Measurements from ENCODE around the gene ZNF583.

DNA sequence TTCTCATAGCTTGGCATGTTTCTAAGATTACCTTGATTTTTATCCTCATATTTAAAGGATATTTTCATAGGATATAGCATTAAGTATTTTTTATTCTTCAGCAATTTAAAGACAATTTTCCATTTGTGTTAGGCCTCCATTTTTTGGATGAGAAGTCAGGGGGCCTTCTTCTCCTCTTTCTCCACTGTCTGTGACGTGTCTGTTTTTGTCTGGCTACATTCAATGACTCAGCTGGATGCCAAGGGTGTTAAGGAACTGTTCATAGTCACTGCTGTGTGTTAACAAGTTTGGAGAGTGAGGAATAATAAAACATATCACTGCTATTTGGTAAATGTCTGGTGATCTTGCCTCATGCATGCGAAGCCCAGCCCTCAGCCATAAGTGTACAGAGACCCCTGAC lies 47.2 kb upstream of the ZNF583 start:
- TF ChIP-seq, protein P1, sequence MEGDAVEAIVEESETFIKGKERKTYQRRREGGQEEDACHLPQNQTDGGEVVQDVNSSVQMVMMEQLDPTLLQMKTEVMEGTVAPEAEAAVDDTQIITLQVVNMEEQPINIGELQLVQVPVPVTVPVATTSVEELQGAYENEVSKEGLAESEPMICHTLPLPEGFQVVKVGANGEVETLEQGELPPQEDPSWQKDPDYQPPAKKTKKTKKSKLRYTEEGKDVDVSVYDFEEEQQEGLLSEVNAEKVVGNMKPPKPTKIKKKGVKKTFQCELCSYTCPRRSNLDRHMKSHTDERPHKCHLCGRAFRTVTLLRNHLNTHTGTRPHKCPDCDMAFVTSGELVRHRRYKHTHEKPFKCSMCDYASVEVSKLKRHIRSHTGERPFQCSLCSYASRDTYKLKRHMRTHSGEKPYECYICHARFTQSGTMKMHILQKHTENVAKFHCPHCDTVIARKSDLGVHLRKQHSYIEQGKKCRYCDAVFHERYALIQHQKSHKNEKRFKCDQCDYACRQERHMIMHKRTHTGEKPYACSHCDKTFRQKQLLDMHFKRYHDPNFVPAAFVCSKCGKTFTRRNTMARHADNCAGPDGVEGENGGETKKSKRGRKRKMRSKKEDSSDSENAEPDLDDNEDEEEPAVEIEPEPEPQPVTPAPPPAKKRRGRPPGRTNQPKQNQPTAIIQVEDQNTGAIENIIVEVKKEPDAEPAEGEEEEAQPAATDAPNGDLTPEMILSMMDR (IDR thresholded peaks at IDR 0.05) = no peak
- TF ChIP-seq POLR2A (IDR thresholded peaks at IDR 0.05) = no peak
- TF ChIP-seq EP300 (IDR thresholded peaks at IDR 0.05) = no peak
